HG03442 (cell line): ENCODE measurements around the gene TARBP2.
"Not testable (repeated sequence)": the region's sequence is repeated elsewhere in the genome, so short reads cannot be mapped to it uniquely, and the experiment has no call there.

ENCODE experiments used
- ATAC-seq: cut with Tn5 transposase; IDR thresholded peaks from one replicate; pipeline ENCODE4 v1.9.1; 2021; ENCODE audit warnings: mild to moderate bottlenecking, moderate library complexity; ENCODE audit not compliant: unreplicated experiment

The TARBP2 gene

GRCh38 chr12:53474077-53474476 is 27.0 kb upstream of the TARBP2 start:
- no peak for ATAC-seq

GRCh38 chr12:53474819-53475218 is 26.3 kb upstream of the TARBP2 start:
- no peak for ATAC-seq

DNA sequence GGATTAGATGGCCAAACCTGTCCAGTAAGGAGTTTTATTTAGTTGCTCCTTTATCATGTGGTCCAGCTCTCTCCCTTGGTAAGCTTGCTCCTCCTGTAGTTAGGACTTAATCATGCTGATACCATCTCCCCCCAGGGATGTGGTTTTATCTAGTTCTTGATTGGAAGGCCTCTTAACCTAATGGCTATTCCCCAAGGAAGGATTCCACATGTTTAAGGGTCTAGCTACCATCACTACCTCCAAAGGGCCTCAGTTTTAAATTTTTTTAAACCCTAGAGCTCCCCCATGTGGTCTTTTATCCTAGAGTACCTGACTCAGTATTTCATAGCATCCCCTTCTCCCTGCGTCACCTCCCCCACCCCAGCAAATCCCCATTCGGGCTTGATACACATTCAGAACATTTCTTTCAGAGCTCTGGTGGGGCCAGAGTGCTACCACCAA is 24.3 kb upstream of the TARBP2 start:
- no peak for ATAC-seq

GRCh38 chr12:53478865-53479264 is 22.2 kb upstream of the TARBP2 start:
- ATAC-seq = no peak

DNA sequence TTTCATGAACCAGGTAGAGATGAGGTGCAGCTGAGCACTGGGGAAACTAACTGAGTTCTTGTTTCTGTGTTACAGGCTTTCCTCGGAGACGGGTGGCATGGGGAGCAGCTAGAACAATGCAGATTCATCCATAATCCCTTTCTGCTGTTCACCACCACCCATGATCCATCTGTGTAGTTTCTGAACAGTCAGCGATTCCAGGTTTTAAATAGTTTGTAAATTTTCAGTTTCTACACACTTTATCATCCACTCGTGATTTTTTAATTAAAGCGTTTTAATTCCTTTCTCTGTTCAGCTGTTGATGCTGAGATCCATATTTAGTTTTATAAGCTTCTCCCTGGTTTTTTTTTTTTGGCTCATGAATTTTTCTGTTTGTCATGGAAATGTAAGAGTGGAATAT is 21.8 kb upstream of the TARBP2 start:
- ATAC-seq = no peak

DNA sequence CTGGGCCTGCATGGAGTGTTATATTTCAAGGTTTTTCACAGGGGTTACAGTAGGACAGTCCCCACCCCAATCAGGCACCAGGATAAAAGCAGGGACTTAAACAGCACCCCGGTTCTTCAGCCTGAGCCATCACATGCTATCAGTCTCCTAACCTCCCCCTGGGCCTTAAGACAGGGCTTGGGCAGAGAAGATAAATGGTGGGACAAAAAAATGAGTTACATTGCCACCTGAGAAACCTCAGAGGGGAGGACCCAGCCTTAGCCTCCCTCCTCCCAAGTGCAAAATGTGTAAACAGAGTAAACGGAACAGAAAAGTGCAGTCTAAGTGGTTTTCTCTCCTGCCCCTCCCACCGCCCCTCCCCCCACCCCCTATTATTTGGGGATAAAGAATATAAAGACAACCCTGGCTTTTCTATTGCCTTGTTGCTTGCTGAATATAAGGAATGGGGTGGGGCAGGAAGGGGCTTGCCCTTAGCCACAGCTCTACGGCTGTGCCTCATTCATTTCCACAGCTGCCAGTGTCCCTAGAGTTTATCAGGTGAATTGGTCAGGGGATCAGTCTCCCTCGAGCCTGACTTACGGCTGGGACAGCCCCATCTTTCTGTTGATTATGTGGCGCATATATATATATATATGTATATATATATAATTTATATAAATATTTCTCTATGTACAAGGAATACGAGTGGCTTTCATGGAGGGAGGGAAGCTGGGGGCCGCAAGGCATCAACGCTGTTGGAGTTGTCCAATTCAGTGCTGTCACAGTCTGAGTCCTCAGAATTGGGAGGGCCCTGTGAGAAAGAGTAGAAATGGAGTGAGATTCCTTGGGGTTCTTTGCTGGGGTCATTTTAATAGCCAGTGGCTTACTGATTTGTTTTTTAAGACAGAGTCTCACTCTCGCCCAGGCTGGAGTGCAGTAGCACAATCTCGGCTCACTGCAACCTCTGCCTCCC is 20.3 kb upstream of the TARBP2 start:
- ATAC-seq = no peak

- ATAC-seq = not testable (repeated sequence)
Observed at GRCh38 chr12:53481458-53481857, 19.6 kb upstream of the TARBP2 start.

- ATAC-seq = no peak
Observed at GRCh38 chr12:53481939-53482586, 19.0 kb upstream of the TARBP2 start.

GRCh38 chr12:53482626-53483168 is 18.4 kb upstream of the TARBP2 start:
- ATAC-seq = no peak

DNA sequence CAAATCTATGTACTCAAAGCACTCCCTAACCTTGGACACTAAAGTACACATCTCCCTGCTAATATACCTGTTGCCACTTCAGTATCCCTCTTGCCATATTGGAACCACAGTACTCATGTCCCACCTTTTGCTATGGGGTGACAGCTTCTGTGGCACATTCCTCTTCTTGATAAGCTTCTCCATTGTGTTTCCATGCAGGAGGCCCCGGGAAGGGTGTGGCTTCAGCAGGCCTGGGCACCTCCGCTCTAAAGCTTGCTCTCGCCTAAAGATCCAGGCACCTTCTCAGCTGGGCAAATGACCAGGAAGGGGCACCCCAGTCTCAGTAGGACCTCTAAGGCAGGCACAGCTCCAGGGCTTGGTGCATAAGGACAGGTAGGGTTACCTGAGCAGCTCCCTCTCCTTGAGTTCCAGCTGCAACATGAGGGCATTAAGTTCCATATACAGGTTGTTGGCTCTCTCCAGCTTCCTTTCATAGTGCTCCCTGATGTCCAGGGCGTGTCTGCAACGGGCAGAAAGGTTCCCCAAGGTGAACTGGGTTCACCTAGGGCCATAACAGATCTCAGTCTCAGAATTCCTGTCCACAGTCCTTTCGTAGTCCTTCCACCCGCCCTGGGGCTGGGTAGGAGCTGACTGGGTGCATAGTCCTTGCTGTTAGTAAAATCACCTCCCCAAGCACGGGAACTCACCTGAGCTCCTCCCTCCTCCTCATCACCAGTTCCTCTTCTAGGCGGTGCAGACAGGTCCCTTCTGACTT is 17.7 kb upstream of the TARBP2 start:
- ATAC-seq = no peak

DNA sequence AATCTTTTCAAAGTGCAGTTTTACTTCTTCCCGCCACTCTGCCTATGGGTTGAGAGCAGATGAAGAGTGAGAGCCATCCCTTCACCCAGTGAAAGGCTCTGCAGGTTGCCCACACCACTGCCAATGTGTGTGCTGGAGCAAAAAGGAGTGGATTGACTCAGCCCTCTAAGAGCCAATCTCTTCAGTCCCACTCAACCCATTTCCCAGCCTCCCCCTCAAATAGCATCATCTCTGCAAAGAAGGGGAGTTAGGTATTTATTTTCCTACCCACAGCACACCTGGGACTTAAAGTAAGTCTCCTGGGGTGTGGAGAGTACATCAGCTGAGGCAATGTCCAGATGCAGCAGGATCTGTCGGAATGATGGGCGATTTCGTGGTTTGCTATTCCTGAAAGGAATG is 17.1 kb upstream of the TARBP2 start:
- ATAC-seq = no peak

- ATAC-seq = no peak
Observed at GRCh38 chr12:53484686-53485575, 16.2 kb upstream of the TARBP2 start.

- ATAC-seq = no peak
Observed at GRCh38 chr12:53485955-53486735, 14.9 kb upstream of the TARBP2 start.

DNA sequence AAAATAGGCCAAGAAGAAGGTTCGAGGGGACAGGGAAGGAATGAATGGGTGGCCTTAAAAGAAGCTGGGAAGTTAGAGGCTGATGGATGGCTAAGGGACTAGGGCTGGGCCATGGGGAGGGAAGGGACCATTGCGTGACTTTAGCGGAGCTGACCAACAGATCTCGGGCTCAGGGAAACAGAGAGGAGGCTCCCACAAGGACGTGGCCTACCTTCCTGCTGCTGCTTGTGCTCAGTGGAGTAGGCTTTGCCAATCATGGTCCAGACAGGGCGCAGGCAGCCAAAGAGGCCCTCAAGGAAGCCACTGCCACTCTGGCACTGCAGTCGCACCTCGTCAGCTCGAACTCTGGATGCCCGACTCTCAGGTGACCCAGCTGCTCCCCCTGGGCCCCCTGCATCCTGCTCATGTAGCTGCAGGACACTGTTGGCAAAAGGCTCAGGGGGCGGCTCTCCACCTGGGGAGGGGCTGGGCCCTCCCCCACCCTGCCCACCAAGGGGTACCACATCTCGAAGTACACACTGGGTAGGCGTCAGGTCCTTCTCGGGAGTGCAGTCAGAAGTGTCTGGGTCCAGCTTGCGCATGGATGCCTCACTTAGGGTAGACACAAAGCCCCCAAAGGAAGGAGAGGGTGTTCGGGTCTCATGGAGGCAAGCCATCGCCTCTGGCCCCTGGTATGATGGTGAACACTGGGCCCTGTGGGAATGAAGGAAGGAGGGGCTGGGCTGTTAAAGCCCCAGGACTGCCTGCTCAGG is 14.2 kb upstream of the TARBP2 start:
- ATAC-seq = no peak

DNA sequence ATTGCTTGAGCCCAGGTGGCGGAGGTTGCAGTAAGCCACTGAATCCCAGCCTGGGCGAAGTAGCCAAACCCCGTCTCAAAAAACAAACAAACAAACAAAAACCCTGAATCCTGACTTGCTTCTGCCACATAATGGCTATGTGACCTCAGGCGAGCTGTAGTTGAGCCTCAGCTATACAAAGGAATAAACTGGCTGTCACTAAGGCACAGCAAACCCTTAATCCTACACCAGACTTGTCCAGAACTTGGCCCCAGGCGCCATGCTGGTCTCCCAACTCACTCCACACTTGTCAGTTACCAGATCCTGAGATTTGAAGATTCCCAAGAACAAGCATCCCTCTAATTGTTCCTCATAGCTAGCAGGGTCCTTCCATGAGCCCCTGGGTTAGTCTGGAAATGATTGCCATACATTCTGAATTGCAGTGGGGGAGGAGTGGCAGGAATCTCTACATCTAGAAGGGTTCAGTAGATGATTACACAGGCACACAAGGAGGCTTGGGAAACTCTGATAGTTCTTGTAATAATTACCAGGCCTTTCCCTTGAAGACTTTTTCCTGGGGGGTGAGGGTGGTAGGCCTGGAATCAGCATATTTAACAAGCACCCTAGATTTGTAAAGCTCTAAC is 11.7 kb upstream of the TARBP2 start:
- no peak for ATAC-seq

GRCh38 chr12:53492188-53492587 is 8.9 kb upstream of the TARBP2 start:
- ATAC-seq = no peak

DNA sequence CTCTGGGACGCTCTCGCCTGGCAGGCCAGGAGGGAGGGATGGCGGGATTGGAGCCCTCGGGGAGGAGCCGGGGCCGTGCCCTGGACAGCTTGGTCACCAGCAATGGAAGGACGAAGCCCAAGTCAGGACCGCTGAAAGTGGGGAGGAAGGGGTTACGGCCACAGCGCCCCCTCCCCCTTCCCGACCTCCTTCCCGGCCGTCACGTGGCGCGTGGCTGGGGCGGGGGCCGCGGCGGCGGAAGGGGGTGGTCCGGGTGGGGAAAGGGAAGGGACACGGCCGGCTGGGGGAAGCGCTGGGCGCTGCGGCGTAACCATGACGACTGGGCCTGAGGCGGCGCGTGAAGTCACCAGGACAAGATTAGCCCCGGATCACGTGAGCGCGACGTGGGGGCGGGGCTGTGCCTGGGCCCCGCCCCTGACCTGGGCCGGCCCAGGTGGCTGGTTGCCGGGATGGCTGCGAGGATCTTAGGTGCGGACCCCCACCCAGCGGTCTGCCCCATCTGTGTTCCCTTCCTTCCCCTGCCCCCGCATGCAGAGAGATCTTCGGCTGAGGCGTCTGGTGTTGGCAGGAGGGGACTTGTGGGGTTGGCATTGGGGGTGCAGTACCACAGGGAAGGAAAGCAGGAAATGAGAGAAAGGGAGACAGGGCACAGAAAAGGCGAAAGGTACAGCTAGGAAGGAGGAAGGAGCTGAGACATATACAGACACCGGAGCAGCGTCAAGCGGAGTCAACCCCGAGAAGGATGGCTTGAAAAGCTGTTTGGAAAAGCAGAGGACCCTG is 8.1 kb upstream of the TARBP2 start:
- ATAC-seq = peak; percentile 86
